OCI-LY3 (cell line): ENCODE data around the gene SUSD4.

ENCODE experiments used
- H2AFZ ChIP-seq: fragments of 200-600, 300-600 bp; shearing (Covaris generic); 2 replicates; pipeline ENCODE4 v1.6.0; 2014; ENCODE audit warnings: antibody characterized with exemption, low read depth, low read length
- H3K27ac ChIP-seq: fragments of 200-600, 300-600 bp; sonication (generic); 2 replicates; pipeline ENCODE4 v1.5.1; 2014; ENCODE audit warnings: mild to moderate bottlenecking, low read length, moderate library complexity, mixed read lengths
- H3K27me3 ChIP-seq: fragments of 200-600, 300-600 bp; sonication (generic); 2 replicates; pipeline ENCODE4 v1.6.1; 2014; ENCODE audit warnings: low read depth, low read length, mixed read lengths
- H3K36me3 ChIP-seq: fragments of 200-600, 300-600 bp; sonication (generic); replicated peaks from 2 replicates; pipeline ENCODE3; 2014; ENCODE audit warnings: low read depth, low read length, mixed read lengths
- H3K4me1 ChIP-seq: fragments of 300-600, 200-600 bp; sonication (generic); 2 replicates; pipeline ENCODE4 v1.6.1; 2014; ENCODE audit warnings: low read length, mixed read lengths
- H3K4me2 ChIP-seq: fragments of 200-600, 300-600 bp; sonication (generic); 2 replicates; pipeline ENCODE4 v1.6.1; 2014; ENCODE audit warnings: low read length, mixed read lengths
- H3K4me3 ChIP-seq: fragments of 300-600, 200-600 bp; sonication (generic); 2 replicates; pipeline ENCODE4 v1.5.1; 2014; ENCODE audit warnings: antibody characterized with exemption, mild to moderate bottlenecking, low read length, moderate library complexity
- H3K79me2 ChIP-seq: fragments of 300-600, 200-600 bp; shearing (Covaris generic); 2 replicates; pipeline ENCODE4 v1.6.1; 2014; ENCODE audit warnings: mild to moderate bottlenecking, low read length, mixed read lengths
- H3K9ac ChIP-seq: fragments of 300-600, 200-600 bp; shearing (Covaris generic); 2 replicates; pipeline ENCODE4 v1.6.0; 2014; ENCODE audit warnings: mild to moderate bottlenecking, low read length, moderate library complexity
- H3K9me3 ChIP-seq: fragments of 200-600, 300-600 bp; shearing (Covaris generic); 2 replicates; pipeline ENCODE4 v1.6.1; 2014; ENCODE audit warnings: low read length, mixed read lengths; ENCODE audit not compliant: insufficient read depth
- H4K20me1 ChIP-seq: fragments of 200-600, 300-600 bp; sonication (generic); 2 replicates; pipeline ENCODE4 v1.6.1; 2016; ENCODE audit warnings: low read length, mixed read lengths; ENCODE audit not compliant: insufficient read depth
- EZH2phosphoT487 ChIP-seq: fragments of 200-600 bp; shearing (Covaris generic); IDR thresholded peaks from 2 replicates; pipeline ENCODE4 v1.6.1; 2018; ENCODE audit warnings: antibody characterized with exemption, mixed run types, low read depth
- TF ChIP-seq, protein P1 (sequence below): fragments of 200-600, 300-600 bp; sonication (generic); IDR thresholded peaks from 2 replicates; pipeline ENCODE4 v1.5.1; 2014; ENCODE audit warnings: antibody characterized with exemption, low read length, low read depth

SUSD4 gene

DNA sequence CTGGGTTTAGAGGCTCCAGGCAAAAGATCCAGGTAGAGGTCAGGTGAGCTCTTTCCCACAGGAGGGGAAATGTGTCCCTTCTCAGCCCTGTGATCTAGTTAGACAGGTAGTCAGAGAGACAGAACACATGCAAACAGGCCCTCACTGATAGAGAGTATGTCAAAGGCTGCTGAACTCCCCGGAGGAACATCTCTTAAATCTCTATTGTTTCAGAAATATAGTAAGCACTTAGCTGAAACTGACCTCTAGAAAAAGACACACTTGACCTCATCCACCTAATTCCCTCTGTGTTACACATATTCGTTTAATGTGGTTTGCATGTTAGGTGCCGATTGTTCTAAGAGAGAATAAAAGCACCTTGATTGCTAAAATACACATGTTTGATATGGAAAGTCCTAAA lies 23.3 kb downstream of the SUSD4 start:
- H3K79me2 ChIP-seq: no peaks in the 10 kb centered on the region
- no peaks in the 10 kb centered on the region for H3K36me3 ChIP-seq
- H3K4me3 ChIP-seq: no peak overlapping the region
- TF ChIP-seq EZH2phosphoT487: no peak
- TF ChIP-seq, protein P1, sequence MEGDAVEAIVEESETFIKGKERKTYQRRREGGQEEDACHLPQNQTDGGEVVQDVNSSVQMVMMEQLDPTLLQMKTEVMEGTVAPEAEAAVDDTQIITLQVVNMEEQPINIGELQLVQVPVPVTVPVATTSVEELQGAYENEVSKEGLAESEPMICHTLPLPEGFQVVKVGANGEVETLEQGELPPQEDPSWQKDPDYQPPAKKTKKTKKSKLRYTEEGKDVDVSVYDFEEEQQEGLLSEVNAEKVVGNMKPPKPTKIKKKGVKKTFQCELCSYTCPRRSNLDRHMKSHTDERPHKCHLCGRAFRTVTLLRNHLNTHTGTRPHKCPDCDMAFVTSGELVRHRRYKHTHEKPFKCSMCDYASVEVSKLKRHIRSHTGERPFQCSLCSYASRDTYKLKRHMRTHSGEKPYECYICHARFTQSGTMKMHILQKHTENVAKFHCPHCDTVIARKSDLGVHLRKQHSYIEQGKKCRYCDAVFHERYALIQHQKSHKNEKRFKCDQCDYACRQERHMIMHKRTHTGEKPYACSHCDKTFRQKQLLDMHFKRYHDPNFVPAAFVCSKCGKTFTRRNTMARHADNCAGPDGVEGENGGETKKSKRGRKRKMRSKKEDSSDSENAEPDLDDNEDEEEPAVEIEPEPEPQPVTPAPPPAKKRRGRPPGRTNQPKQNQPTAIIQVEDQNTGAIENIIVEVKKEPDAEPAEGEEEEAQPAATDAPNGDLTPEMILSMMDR: no peak
- no peaks in the 10 kb centered on the region for H4K20me1 ChIP-seq
- no peak overlapping the region for H3K27ac ChIP-seq
- no peak overlapping the region for H3K9ac ChIP-seq
- no peaks in the 10 kb centered on the region for H3K4me1 ChIP-seq
- peaks cover 30% of the 10 kb centered on the region for H3K27me3 ChIP-seq
- H3K4me2 ChIP-seq: no peak overlapping the region
- H2AFZ ChIP-seq: no peak overlapping the region
- no peaks in the 10 kb centered on the region for H3K9me3 ChIP-seq

DNA sequence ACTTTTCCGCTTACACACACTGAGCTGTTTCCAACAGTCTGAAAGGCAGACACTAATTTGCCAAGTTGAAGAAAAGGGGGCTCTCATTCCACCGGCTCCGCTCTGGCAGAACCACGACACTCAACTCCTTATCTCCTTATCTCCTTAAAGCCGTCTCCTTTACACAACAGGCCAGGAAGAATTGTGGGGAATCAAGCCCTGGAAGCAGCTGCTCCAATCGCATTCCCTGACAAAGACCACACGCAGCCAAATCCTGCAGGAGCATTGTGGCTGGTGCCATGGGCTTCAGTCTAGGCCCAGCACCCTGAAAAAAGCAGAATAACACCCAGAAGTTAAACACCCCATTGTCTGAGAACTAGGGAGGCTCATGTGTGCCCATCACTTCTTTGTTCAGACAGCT lies 24.1 kb downstream of the SUSD4 start:
- peaks cover 35% of the 10 kb centered on the region for H3K27me3 ChIP-seq
- no peaks in the 10 kb centered on the region for H3K9me3 ChIP-seq
- H3K79me2 ChIP-seq: no peaks in the 10 kb centered on the region
- no peaks in the 10 kb centered on the region for H4K20me1 ChIP-seq
- TF ChIP-seq EZH2phosphoT487: no peak
- TF ChIP-seq, protein P1: no peak
- H3K4me3 ChIP-seq: no peak overlapping the region
- no peak overlapping the region for H3K4me2 ChIP-seq
- H3K9ac ChIP-seq: no peak overlapping the region
- H3K4me1 ChIP-seq: no peaks in the 10 kb centered on the region
- H2AFZ ChIP-seq: no peak overlapping the region
- no peak overlapping the region for H3K27ac ChIP-seq
- no peaks in the 10 kb centered on the region for H3K36me3 ChIP-seq

DNA sequence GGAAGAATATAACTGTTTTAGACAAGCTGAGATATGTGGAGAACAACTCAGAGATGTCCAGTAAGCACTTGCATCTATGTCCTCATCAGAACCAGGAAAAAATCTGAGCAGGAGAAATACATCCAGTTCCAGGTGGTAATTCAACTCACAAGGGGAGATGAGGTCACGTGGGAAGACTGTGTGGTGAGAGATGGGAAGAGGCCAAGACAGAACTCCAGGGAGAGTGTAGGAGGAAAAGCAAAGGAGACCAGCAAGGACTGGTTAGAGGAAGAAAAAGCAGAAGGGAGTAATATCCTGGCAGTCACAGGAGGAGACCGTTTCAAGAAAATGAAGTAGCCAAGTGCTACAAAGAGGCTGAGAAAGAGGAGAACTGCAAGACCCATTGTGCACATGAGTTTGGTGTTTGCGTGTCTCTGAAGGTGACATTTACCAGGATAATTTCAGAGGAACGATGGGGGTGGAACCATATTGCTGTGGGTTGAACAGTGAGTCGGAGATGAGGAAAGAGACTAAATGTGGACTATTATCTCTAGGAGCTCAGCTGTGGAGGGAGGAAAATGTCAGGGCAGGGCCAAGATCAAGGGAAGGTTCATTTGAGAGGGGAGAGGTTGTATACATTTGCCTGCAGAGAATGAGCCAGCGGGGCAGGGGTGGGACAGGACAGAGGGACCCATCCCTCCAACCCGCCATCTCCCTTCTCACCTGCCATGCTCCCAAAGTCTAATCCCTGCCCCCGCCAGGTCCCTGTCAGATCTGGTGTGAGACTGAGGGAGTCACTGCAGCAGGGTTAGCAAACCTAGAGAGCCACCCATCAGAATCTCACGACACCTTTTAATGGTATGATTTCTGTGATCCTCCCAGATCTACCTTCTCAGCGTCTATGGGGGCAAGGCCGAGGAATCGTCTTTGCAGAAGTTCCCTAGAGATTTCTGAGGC lies 24.9 kb downstream of the SUSD4 start:
- H3K9me3 ChIP-seq: no peaks in the 10 kb centered on the region
- TF ChIP-seq, protein P1: no peak
- TF ChIP-seq EZH2phosphoT487: no peak
- H3K9ac ChIP-seq: no peak overlapping the region
- peaks cover 39% of the 10 kb centered on the region for H3K27me3 ChIP-seq
- H3K27ac ChIP-seq: no peak overlapping the region
- H3K4me1 ChIP-seq: no peaks in the 10 kb centered on the region
- H2AFZ ChIP-seq: no peak overlapping the region
- H3K4me3 ChIP-seq: no peak overlapping the region
- H3K4me2 ChIP-seq: no peak overlapping the region
- H3K36me3 ChIP-seq: no peaks in the 10 kb centered on the region
- H3K79me2 ChIP-seq: no peaks in the 10 kb centered on the region
- no peaks in the 10 kb centered on the region for H4K20me1 ChIP-seq

DNA sequence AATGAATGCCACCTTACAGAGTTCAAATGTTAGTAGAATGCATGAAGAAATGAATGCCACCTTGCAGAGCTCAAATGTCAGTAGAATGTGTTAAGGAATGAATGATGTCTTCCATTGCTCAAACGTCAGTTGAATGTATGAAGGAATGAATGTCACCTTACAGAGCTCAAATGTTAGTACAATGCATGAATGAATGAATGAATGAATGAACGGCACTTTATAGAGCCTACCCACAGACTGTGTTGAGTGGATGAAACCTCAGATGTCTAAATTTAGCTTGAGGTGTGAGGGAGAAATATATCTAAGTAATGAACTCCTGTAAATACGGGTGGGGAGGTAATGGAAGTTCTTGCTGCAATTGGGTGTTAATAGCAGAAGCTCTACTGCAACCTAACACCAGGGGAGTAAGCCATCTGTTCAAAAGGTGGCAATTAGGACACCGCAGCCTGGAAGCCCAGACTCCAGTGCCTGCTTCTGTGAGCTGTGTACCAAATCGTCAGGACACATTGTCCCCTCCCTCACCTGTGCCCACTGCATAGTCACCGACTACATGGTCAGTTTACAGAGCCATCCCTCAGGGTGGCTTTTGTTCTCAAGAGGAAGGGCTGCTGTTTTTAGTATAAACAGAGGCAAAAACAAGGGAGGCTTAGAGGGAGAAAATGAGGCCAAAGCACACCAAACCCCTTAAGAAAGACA lies 26.7 kb downstream of the SUSD4 start:
- H3K4me3 ChIP-seq: no peak overlapping the region
- H3K36me3 ChIP-seq: no peaks in the 10 kb centered on the region
- peaks cover 40% of the 10 kb centered on the region for H3K27me3 ChIP-seq
- H3K9ac ChIP-seq: no peak overlapping the region
- no peaks in the 10 kb centered on the region for H3K79me2 ChIP-seq
- no peak overlapping the region for H3K4me2 ChIP-seq
- H3K9me3 ChIP-seq: no peaks in the 10 kb centered on the region
- TF ChIP-seq, protein P1: no peak
- TF ChIP-seq EZH2phosphoT487: no peak
- peaks cover 9% of the 10 kb centered on the region for H3K4me1 ChIP-seq
- no peaks in the 10 kb centered on the region for H4K20me1 ChIP-seq
- no peak overlapping the region for H2AFZ ChIP-seq
- H3K27ac ChIP-seq: no peak overlapping the region
